Endothelial cell of umbilical vein (primary cell): ENCODE measurements around the gene FOXJ2. TPM values are rescaled to one million over a fixed set of nuclear protein-coding genes. Genes with fewer than 3 reads are reported as not detected.
A peak's percentile ranks its signal among the peaks of the same experiment; 100 is the strongest.

ENCODE experiments used
- BruUV-seq: library from RNA; stranded (reverse); fragments of 400-500 nt; replicated peaks from 2 replicates; lab custom pipeline; 2021; lab: Mats Ljungman, UMichigan
- CTCF ChIA-PET: fragments of 300-600, 350-600 bp; sonication (Branson Sonifier 250); formaldehyde crosslinking; loops from one replicate; lab custom pipeline; 2021; ENCODE audit warnings: antibody characterized with exemption, inconsistent platforms; lab: Charles Lee
- POLR2A ChIA-PET: fragments of 300-600, 350-600 bp; sonication (Branson Sonifier 250); formaldehyde crosslinking; loops from one replicate; lab custom pipeline; 2021; ENCODE audit warnings: antibody characterized with exemption, inconsistent platforms; lab: Charles Lee
- DNase-seq: peaks from one replicate; pipeline ENCODE4 v3.0.0-alpha.2; 2011; ENCODE audit warnings: low read depth, low spot score
- FAIRE-seq: peaks from 2 replicates; lab custom pipeline; 2011; peaks lifted over from hg19 to GRCh38; lab: Jason Lieb, UNC
- H2AFZ ChIP-seq: 2 replicates; pipeline ENCODE4 v1.6.0; 2012; ENCODE audit warnings: low read depth, low read length, control low read depth, inconsistent platforms
- H3K27ac ChIP-seq: 2 replicates; pipeline ENCODE4 v1.5.1; 2011; ENCODE audit warnings: low read depth, mild to moderate bottlenecking, control low read depth, low read length, moderate library complexity; ENCODE audit not compliant: insufficient read depth
- H3K27me3 ChIP-seq, 2 experiments: 2 replicates each; pipeline versions ENCODE4 v1.6.0 to v1.6.1; 2011; ENCODE audit warnings: low read length in 2 of 2, mixed read lengths in 1 of 2; ENCODE audit not compliant: control insufficient read depth in 2 of 2, insufficient read depth in 2 of 2
- H3K36me3 ChIP-seq, 2 experiments: 2 replicates in 1 of 2; 3 replicates in 1 of 2; pipeline ENCODE4 v1.5.1; 2011; ENCODE audit warnings: low read length in 2 of 2, mild to moderate bottlenecking in 1 of 2, moderate library complexity in 1 of 2; ENCODE audit not compliant: control insufficient read depth in 2 of 2, insufficient read depth in 2 of 2; ENCODE audit errors: extremely low read depth in 1 of 2
- H3K4me1 ChIP-seq: 3 replicates; pipeline ENCODE4 v1.5.1; 2011; ENCODE audit warnings: mild to moderate bottlenecking, low read length; ENCODE audit not compliant: control insufficient read depth, insufficient read depth; ENCODE audit errors: extremely low read depth
- H3K4me2 ChIP-seq: 2 replicates; pipeline ENCODE4 v1.6.1; 2011; ENCODE audit warnings: low read length, control low read depth, mixed read lengths; ENCODE audit not compliant: insufficient read depth
- H3K4me3 ChIP-seq, 3 experiments: fragments of 200-600 bp in 1 of 3; sonication (generic), shearing (Covaris generic) in 1 of 3; replicated peaks in 1 of 3; 2 replicates each; pipeline ENCODE4 v1.5.1; 2011 to 2016; ENCODE audit warnings: control low read depth in 3 of 3, low read length in 3 of 3, mild to moderate bottlenecking in 2 of 3, inconsistent platforms in 1 of 3, low read depth in 1 of 3, moderate library complexity in 1 of 3; ENCODE audit not compliant: insufficient read depth in 1 of 3
- H3K79me2 ChIP-seq: 2 replicates; pipeline ENCODE4 v1.6.0; 2012; ENCODE audit warnings: low read length, inconsistent platforms; ENCODE audit not compliant: control insufficient read depth, insufficient read depth
- H3K9ac ChIP-seq: replicated peaks from 2 replicates; pipeline ENCODE3; 2011; ENCODE audit warnings: low read length, control low read depth; ENCODE audit not compliant: insufficient read depth; ENCODE audit errors: extremely low read depth
- H3K9me1 ChIP-seq: replicated peaks from 3 replicates; pipeline ENCODE4 v1.6.0; 2011; ENCODE audit warnings: mild to moderate bottlenecking, low read length; ENCODE audit not compliant: control insufficient read depth, insufficient read depth; ENCODE audit errors: extremely low read depth
- H3K9me3 ChIP-seq: replicated peaks from 2 replicates; pipeline ENCODE4 v1.5.1; 2012; ENCODE audit warnings: low read length, inconsistent platforms; ENCODE audit not compliant: control insufficient read depth, insufficient read depth
- H4K20me1 ChIP-seq: replicated peaks from 2 replicates; pipeline ENCODE3; 2011; ENCODE audit warnings: mild to moderate bottlenecking, low read length; ENCODE audit not compliant: control insufficient read depth, insufficient read depth; ENCODE audit errors: extremely low read depth
- CTCF ChIP-seq, 2 donors: IDR thresholded peaks; 1 replicate in 1 of 2; 2 replicates in 1 of 2; pipeline ENCODE4 v1.5.1; 2011; ENCODE audit warnings: low read length in 2 of 2, mild to moderate bottlenecking in 2 of 2, moderate library complexity in 2 of 2, control low read depth in 1 of 2, inconsistent platforms in 1 of 2, low read depth in 1 of 2; ENCODE audit not compliant: insufficient read depth in 1 of 2; ENCODE audit errors: extremely low read depth in 1 of 2
- EZH2 ChIP-seq: IDR thresholded peaks from 2 replicates; pipeline ENCODE4 v1.6.1; 2012; ENCODE audit warnings: borderline replicate concordance, low read depth, mild to moderate bottlenecking, moderate library complexity, low read length, inconsistent platforms; ENCODE audit not compliant: severe bottlenecking
- FOS ChIP-seq: IDR thresholded peaks from 2 replicates; pipeline ENCODE4 v1.6.1; 2011; ENCODE audit warnings: mild to moderate bottlenecking, low read length, moderate library complexity, borderline replicate concordance; ENCODE audit not compliant: insufficient read depth
- GATA2 ChIP-seq: IDR thresholded peaks from 2 replicates; pipeline ENCODE4 v1.7.0; 2011; ENCODE audit warnings: low read depth, mild to moderate bottlenecking, moderate library complexity, mixed read lengths, low read length; ENCODE audit not compliant: insufficient read length, insufficient read depth
- JUN ChIP-seq: IDR thresholded peaks from 2 replicates; pipeline ENCODE4 v1.6.1; 2011; ENCODE audit warnings: borderline replicate concordance, low read depth; ENCODE audit not compliant: insufficient read length, insufficient read depth
- MAX ChIP-seq: IDR thresholded peaks from 2 replicates; pipeline ENCODE4 v1.6.1; 2011; ENCODE audit not compliant: insufficient read depth, insufficient read length
- MYC ChIP-seq: IDR thresholded peaks from one replicate; pipeline ENCODE4 v1.6.1; 2011; ENCODE audit warnings: mild to moderate bottlenecking, low read depth, low read length
- POLR2A ChIP-seq: IDR thresholded peaks from 2 replicates; pipeline ENCODE4 v1.6.1; 2012; ENCODE audit warnings: low read depth, mild to moderate bottlenecking, control low read depth, low read length
- POLR2AphosphoS5 ChIP-seq: IDR thresholded peaks from 2 replicates; pipeline ENCODE4 v1.6.1; 2012; ENCODE audit warnings: low read depth, mild to moderate bottlenecking, control low read depth, low read length, moderate library complexity; ENCODE audit not compliant: insufficient read depth
- dilution Hi-C: fragments of 300-500 bp; cut with MboI; formaldehyde crosslinking; loops from one replicate; pipeline ENCODE4 v1.15.0; 2019; ENCODE audit warnings: low sequenced_read_pairs; ENCODE audit not compliant: extremely low pct_ligation_motif_present
- intact Hi-C: fragments of 100-400 bp; cut with micrococcal nuclease; formaldehyde crosslinking; loops from one replicate; pipeline ENCODE4 v1.10.0; 2022
- polyA plus RNA-seq, 4 experiments: library from polyadenylated mRNA; depleted of rRNA in 3 of 4; stranded (reverse) in 3 of 4; unstranded in 1 of 4; fragments of >200 nt; gene quantifications; 2 replicates each; pipeline versions ENCODE4 v1.2.1 to v1.2.3, GENCODE V29; 2011 to 2012; ENCODE audit warnings: missing spikeins in 1 of 4
- total RNA-seq: library from RNA; stranded (reverse); gene quantifications from 2 replicates; pipeline ENCODE4 v1.2.3, GENCODE V29; 2021

Gene FOXJ2
- total and polyA plus RNA-seq, 2 donors (not counting 3 experiments of a cell fraction or from before 2014, with no cell fraction given), result 6.2 to 13.9 TPM

DNA sequence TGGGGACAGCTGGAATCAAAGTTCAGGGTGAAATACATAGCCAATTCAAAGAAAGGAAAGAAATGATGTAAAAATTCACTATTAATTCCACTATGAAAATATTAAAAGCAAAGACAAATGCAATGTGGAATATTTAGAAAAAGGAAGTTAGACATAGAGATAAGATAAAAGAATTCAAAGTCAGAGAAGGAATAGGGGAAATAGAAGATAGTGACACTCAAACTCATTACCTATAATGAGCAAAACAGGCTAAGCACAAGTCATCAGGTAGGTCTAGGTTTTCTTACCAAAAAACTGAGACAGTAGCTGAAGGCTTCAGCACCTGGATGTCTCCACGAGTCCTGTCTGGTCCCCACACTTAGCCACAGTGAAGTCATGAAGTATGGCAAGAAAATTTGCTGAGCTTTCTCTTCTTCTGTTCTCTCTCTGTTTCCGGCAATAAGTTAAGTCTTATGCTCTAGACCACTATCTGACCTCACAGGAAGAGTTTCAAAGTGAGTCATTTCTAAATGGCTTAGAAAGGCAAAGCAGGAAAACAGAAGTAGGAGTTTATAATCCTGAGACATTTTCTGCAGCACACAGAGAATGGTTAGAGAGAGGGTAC, 33.6 kb downstream of the FOXJ2 start, which contains the start of gene C3AR1:
C3AR1 (minus strand) TSS at position 369 of the 604 bp plus-strand sequence. CDS start 6,174 bp downstream, outside the sequence.
- Histone ChIP-seq H3K4me3 (peak within 1 kb of the TSS in 1 of 3 experiments; percentile 38), H3K79me2 (no peaks in the 10 kb centered on the region), H3K9me1 (no peaks in the 10 kb centered on the region), H3K4me2 (peak within 1 kb of the TSS; percentile 89), H3K9me3 (no peaks in the 10 kb centered on the region), H3K36me3 (no peaks in the 10 kb centered on the region), H3K9ac (peak within 1 kb of the TSS; percentile 39), H2AFZ (peak within 1 kb of the TSS; percentile 64), H3K27ac (peak within 1 kb of the TSS; percentile 48), H3K4me1 (peaks cover 15% of the 10 kb centered on the region), H3K27me3 (no peaks in the 10 kb centered on the region), H4K20me1 (no peaks in the 10 kb centered on the region)
- TF ChIP-seq FOS (peak; percentile 80), POLR2A (no peak), JUN (peak; percentile 84), EZH2 (no peak), MAX (no peak), POLR2AphosphoS5 (no peak), MYC (no peak), CTCF (IDR thresholded peaks at IDR 0.05; ENCODE audit: extremely low read depth in 1 of 2, insufficient read depth in 1 of 2, low read depth in 1 of 2, low read length in 2 of 2) (no peak), GATA2 (peak; percentile 76)
- dilution Hi-C loops, result no loop called here
- intact Hi-C loops, result loop anchor here (1.0 to 2.0 kb wide), 3 partner anchors 12 to 31 kb away; no protein-coding TSS in a partner anchor
- BruUV-seq, result TSS peak; percentile 67
- FAIRE-seq (peak; percentile 96), DNase-seq (peak; percentile 83)
- ChIA-PET CTCF (interaction anchor here (0.9 to 2.7 kb wide), 5 partner anchors 8 to 31 kb away, joined by 3 to 28 read pairs (median 10); no protein-coding TSS in a partner anchor), POLR2A (interaction anchor here (1.8 kb wide), 1 partner anchor 130 kb away, joined by 11 read pairs; the partner anchor contains the start of gene SLC2A3)
